HG03060 (cell line): ENCODE data around the gene EME2.

Experiments
- ATAC-seq: cut with Tn5 transposase; IDR thresholded peaks from one replicate; pipeline ENCODE4 v1.9.1; 2021; ENCODE audit warnings: low read depth, moderate number of reproducible peaks; ENCODE audit not compliant: unreplicated experiment

EME2 gene

DNA sequence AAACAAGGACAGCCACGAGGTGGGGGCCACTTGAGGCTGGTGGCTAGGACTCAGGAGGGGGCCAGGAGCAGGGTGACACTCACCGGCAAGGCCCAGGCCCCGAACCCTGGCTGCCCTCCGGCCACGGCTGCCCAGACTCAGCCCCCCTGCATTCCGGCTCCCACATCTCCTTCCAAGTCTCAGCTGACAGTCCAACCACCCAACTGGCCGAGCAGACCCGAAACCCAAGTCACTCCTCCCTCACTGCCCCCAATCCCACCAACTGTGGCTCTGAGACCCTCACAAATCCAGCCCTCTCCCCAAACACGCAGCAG lies 44.6 kb downstream of the EME2 start:
- ATAC-seq, result no peak

DNA sequence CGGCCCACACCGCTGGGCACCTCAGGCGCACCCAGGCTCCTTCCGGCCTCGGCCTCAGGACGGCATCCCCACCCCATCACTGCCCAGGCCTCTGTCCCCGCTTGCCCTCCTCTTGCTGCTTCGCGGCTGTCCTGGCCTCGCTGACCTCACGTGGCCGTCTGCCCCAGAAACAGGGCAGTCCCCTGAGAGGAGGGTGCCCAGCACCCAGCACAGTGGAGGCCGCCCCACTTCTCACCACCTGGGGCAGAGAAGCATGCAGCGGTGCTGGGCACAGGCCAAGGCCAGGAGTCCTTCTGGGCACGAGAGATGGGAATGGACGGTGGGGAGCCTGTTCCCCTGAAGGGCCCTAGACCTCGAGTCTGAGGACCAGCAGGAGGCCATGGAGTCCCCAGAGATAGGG lies 45.1 kb downstream of the EME2 start:
- no peak for ATAC-seq

DNA sequence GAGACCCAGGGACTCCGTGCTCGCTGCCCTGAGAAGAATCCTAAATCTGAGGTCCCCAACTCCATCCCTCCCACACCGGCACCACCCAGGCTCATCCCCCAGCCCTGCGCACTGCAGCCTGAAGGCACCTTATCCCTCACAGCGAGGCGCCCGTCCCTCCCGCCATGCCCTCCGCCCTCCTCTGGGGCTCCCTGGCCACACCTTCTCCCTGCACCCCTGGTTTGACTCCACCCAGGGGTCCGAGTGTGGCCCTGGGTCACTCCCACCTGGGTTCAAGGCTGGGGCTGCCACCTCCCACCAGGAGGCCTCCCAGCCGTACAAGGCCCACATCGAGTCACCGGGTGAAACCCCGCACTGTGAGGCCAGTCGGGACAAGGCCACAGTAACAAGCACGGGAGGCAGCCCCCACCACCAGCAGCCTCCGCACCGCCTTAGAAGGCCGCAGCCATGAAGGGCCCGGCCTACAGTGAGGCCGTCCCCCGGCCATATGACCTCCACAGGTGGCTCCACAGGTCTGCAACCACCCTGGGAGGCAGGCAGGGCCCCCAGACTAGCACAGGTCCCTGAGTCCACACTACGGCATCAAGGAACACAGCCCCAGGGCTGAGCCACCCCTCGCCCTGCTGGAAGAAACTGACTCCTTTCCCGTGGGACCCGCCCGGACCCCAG lies 45.7 kb downstream of the EME2 start:
- ATAC-seq, result no peak

DNA sequence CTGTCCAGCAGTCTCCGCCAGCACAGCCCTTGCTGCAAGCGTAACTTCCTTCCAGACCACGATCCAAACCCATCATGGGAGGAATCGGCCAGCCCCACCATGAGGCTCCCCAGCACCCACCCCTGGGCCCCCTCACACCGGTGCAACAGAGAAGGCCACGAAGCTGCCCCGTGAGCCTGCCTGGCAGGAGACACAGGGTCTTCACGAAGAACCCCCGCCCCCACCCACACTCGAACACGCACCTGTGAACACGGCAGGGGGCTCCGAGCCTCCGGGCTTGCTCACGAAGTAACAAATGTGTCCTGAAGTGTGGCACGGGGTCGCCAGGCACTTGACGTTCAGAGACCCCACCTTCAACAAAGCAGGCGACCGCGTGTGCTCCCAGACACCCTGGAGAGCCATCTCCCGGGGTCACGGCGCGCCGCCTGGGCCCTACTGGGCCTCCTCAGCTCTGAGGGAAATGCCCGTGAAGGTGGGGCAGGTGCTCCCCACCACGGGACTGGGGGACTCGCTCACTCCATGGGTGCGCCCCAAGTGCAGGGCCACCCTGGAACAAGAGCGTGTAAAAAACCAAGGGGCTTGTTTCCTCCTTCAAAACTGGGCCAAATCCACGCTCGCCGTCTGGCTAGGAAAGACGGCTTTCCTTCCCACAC lies 46.4 kb downstream of the EME2 start:
- ATAC-seq, result no peak

DNA sequence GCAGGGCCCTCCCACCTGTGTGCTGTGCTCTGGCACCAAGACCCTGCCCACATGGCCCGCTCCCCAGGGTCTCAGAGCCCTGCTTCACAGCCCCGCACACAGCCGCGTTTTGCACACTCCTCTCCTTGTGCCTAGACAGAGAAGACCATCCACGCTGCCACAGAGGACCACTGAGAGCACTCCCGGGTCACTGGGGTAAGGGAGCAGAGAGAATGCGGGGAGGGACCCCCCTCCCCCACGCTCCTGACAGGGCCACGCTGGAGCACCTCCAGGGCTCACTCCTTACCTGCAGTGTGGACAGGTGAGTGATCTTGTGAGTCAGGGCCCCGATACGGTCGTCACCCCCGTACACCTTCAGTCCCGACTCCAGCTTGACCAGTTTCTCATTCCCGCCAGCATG lies 47.0 kb downstream of the EME2 start:
- no peak for ATAC-seq

DNA sequence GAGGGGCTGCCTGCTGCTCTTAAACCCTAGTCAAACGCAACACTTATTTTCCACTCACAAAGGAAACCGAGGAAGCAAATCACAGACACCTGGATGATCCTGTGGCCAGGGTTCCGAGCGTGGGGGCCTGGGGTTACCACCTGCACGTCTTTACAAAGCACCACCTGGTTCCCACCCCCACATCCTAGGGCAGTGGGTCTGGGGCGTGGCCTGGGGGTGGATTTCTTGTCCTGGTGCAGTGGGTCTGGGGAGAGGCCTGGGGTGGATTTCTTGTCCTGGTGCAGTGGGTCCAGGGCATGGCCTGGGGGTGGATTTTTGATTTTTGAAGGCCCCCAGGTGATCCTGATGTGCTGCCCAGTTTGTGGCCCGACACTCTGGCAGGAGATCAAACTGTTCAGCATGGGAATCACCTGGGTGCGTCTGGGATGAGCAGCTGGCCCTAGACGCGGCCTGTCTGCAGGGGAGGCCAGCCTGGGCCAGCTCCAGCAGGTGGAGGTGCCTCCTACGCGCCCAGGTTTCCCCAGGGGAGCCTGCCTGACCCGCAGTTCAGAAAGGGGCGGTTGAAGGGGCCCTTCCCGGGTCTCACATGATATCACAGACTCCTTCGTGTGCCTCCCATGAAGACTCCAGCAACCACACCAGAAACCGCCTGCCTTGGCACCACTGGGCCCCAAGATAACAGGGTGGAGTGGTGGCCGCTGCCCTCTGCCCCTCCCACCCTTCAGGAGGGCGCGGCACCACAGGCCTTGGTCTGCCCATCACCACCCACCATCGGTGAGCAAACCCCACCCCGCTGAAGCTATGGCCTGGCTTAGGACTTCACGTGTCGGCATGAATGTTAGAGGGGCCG lies 47.7 kb downstream of the EME2 start:
- no peak for ATAC-seq

DNA sequence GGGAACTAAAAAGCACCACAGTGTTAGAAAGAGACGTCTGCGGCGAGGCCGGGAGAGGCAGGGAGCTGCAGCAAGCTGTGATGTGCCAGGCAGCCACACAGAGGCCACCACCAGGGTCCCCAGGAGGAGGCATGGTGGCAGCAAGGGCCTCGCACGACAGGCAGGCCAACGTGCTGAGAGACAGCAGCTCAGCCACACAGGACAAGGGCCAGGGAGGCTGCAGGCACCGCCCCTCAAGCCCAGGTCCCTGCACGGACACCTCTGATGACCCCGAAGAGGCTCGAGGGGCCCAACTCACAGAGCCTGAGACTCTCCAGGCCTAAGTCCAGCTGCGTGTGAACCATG lies 48.3 kb downstream of the EME2 start:
- no peak for ATAC-seq

DNA sequence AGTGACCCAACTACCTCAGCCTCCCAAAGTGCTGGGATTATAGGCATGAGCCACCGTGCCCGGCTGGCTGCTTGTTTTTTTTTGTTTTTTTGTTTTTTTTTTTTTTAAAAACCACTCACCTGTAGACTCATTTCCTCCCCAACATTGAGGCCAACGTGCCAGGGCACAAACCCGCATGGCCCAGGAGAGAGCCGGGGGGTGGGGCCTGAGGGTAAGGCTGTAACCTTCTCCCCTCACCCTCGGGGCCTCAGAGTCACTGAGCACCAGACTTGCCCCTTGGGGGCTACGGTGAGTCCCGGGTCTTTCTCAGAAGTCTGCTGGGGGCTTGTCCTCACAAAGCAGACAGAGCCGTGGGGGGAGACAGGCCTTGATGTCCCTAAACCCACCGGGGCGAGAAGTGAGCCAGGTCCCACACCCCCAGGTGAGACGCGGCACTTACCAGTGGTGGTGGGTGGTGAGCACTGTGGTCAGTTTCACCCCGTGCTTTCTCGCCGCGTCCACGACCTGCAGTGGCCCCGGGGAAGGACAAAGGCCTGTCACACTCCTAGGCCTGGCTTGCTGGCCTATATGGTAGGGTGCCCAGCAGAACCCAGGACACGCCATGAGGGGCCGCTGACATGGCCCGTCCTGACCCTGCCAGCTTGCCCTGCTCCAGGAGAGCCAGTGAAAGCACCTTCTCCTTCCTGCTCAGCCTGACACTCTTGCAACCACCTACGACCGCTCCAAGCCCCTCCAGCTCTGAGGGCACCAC lies 49.4 kb downstream of the EME2 start:
- no peak for ATAC-seq

DNA sequence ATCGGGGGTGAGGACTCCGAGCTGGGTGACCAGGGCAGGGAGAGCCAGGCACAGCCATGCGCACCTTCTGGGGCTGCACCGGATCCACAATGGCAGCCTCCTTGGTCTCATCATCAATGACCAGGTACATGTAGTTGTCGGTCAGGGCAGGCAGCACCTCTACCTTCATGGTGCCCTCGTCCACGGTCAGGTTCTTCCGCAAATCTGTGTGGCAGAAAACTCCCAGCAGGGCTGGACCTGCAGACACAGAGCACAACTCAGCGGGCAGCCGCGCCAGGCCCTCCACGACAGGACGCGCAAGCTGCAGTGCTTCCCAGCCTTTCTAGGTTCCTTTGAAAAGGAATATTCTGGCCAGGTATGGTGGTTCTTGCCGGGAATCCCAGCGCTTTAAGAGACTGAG lies 50.2 kb downstream of the EME2 start:
- ATAC-seq, result no peak

DNA sequence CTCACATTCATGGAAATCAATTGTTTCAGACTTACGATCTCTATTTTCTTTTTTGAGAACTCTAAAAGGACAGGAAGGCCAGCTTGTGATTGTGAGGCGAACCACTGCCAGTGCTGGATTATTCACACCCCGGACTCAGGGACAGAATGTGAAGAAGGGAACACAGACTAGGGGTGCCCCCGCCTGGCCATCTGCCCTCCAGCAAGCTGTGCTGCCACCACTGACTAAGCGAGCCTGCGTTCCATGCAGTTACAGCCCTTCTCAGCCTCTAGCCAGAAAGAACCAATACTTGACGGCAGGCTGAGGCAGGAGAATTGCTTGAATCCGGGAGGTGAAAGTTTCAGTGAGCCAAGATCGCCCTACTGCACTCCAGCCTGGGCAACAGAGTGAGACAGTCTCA lies 51.2 kb downstream of the EME2 start:
- no peak for ATAC-seq

DNA sequence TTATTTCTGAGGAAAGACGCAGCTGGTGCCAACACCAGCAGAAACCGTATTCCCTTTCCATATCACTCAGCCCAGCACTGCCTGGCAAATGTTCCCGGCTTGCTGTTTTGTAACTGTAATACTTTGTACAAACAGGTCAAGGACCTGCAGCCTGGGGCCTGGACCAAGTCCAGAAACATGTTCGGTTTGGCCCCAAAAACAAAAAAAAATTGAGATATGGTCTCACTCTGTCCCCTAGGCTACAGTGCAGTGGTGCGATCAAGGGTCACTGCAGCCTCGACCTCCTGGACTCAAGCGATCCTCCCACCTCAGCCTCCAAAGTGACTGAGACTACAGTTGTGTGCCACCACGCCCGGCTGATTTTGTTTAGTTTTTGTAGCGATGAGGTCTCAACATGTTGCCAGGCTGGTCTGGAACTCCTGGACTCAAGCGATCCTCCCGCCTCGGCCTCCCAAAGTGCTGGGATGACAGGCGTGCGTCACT lies 52.8 kb downstream of the EME2 start:
- no peak for ATAC-seq
